SH-SY5Y (cell line): Measurements from ENCODE around the gene TAF4.

ENCODE experiments used
- GATA2 ChIP-seq: IDR thresholded peaks from 2 replicates; pipeline ENCODE4 v1.6.1; 2011; ENCODE audit warnings: mild to moderate bottlenecking, low read depth, low read length
- GATA3 ChIP-seq: IDR thresholded peaks from 2 replicates; pipeline ENCODE4 v1.6.1; 2011; ENCODE audit warnings: low read depth, mild to moderate bottlenecking, low read length, moderate library complexity

- TF ChIP-seq GATA2 = no peak
- no peak for TF ChIP-seq GATA3
Observed at GRCh38 chr20:62047666-62048345, 17.9 kb downstream of the TAF4 start.
